Activated T-cell treated with anti-CD3 and anti-CD28 coated beads, Interleukin-2, amount 50 U/mL, for 72 hours (primary cell): ENCODE measurements around the gene KLK15. TPM values are rescaled to one million over a fixed set of nuclear protein-coding genes. Genes with fewer than 3 reads are reported as not detected.

ENCODE experiments used
- ATAC-seq, 2 donors: fragments of 150-1000 bp; cut with Tn5 transposase; replicated peaks in 1 of 2; 2 replicates each; pipeline ENCODE4 v1.10.0; 2021; ENCODE audit warnings: moderate library complexity in 2 of 2, mild to moderate bottlenecking in 1 of 2
- DNase-seq, 2 donors: peaks; one replicate each; pipeline ENCODE4 v3.0.0; 2021 to 2022; ENCODE audit warnings: mixed read lengths in 1 of 2
- H3K27ac Mint-ChIP-seq: one replicate; pipeline ENCODE4 v1.8.0; 2022; ENCODE audit warnings: mild to moderate bottlenecking, moderate library complexity, mixed read lengths
- H3K27me3 Mint-ChIP-seq: one replicate; pipeline ENCODE4 v1.8.0; 2022; ENCODE audit warnings: low read depth, mixed read lengths
- H3K36me3 Mint-ChIP-seq, 2 donors: one replicate each; pipeline ENCODE4 v1.8.0; 2022; ENCODE audit warnings: mixed read lengths in 2 of 2, mild to moderate bottlenecking in 1 of 2; ENCODE audit not compliant: insufficient read depth in 2 of 2
- H3K4me1 Mint-ChIP-seq: one replicate; pipeline ENCODE4 v1.8.0; 2022; ENCODE audit warnings: low read depth, mixed read lengths
- H3K4me3 Mint-ChIP-seq, 2 donors: one replicate each; pipeline ENCODE4 v1.8.0; 2022; ENCODE audit warnings: mild to moderate bottlenecking in 2 of 2, mixed read lengths in 2 of 2, moderate library complexity in 2 of 2
- H3K9me3 Mint-ChIP-seq, 2 donors: one replicate each; pipeline ENCODE4 v1.8.0; 2022; ENCODE audit warnings: mixed read lengths in 2 of 2
- total RNA-seq, 2 donors: library from RNA; stranded (reverse); gene quantifications; one replicate each; pipeline ENCODE4 v1.2.3, GENCODE V29; 2022

Gene KLK15
- total RNA-seq, 2 donors from 2014 or later, result not detected

DNA sequence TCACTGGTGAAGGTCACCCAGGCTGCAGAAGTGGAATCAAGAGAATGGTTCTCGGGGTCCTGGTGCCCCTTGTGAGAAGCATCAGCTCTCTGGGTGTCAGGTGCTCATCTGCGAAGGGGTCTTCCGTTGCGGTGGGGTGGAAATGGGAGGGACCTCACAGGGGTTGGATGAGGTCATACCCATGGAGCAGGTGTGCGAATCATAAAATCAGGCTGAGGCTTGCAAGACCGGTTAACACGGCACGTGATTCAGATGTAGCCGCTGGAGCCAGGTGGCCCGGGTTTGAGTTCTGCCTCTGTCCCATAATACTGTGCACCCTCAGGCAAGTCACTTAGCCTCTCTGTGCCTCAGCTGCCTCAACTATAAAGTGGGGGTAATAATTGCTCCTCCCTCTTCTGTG is 3.9 kb upstream of the KLK15 start:
- H3K4me3 Mint-ChIP-seq, result peak overlapping the region in 1 of 2 donors; percentile 93
- peaks cover 0 to 2% of the 10 kb centered on the region in 2 donors for H3K9me3 Mint-ChIP-seq
- H3K4me1 Mint-ChIP-seq, result peaks cover 22% of the 10 kb centered on the region
- no peak overlapping the region for H3K27ac Mint-ChIP-seq
- ATAC-seq (no peak), DNase-seq (no peak)
- peaks cover 63% of the 10 kb centered on the region for H3K27me3 Mint-ChIP-seq
- H3K36me3 Mint-ChIP-seq, result no peaks in the 10 kb centered on the region

DNA sequence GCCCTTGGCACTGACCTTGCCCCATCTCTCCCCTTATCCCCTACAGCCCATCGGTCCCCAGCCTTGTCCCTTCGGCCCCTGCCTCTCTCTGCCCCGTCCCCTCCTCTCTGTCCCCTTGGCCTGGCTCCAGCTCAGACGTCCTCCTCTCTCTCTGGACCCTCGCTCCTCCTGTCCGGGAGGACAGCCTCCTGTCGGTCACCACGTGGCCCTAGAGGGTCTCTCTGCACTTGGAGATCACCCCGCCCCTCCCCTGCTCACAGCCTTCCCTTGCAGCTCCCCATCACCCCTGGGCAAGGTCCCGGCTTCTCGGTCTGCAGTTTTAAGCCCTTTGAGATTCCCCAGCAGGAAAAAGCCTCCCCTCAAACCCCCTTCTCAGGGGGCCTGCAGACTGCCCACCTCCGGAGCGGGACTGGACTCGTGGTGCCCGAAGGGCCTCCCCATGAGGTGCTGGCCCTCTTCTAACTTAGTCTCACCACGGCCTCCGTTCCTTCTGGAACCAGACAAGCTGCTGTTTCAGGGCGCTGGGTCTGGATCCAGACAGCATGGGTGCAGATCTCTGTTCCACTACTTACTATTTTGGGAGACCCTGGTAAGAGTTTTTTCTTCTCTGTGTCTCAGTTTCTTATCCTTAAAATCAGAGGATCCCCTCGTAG is 3.3 kb upstream of the KLK15 start:
- no peak overlapping the region for H3K27ac Mint-ChIP-seq
- ATAC-seq, result peak in 1 of 2 donors; percentile 3
- no peaks in the 10 kb centered on the region for H3K36me3 Mint-ChIP-seq
- H3K27me3 Mint-ChIP-seq, result peaks cover 69% of the 10 kb centered on the region
- peaks cover 22% of the 10 kb centered on the region for H3K4me1 Mint-ChIP-seq
- H3K4me3 Mint-ChIP-seq, result peak overlapping the region; percentile 87 to 93
- H3K9me3 Mint-ChIP-seq, result peaks cover 0 to 2% of the 10 kb centered on the region in 2 donors
- no peak for DNase-seq

DNA sequence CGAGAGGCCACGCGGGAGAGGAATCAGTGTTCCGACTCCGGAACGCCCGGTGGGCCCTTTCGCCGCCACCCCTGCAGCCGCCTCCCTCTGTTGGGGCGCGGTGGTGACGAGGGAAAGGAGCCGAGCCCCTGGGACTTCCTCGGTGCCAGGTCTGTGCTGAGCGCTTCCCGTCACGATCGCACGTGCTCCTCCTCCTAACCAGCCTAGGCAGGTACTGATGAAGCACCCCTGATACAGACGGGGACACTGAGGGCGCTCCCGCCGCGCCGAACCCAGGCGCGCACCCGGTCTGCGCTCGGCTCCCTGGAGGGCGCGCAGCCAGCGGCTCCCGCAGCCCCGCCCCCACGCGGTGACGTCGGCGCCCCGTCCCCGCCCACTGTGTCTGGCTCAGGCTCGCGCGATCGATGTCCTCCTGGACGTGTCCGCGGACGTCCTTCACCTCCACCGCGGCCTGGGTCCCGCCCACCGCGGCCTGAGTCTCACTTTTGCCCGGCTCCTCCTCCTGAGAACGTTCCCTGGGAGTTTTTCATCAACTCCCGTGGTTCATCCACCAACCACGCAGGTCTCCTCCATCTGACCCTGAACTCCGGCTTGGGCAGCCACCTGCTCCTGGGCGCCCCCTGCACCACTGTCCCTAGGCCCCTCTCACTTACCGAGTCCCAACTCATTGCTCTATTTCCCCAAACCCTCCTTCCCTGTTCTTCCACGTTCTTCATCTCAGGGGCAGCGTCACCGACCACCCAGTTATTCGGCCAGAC is 2.6 kb upstream of the KLK15 start:
- H3K27me3 Mint-ChIP-seq, result peaks cover 69% of the 10 kb centered on the region
- DNase-seq (peak; percentile 83 to 88), ATAC-seq (peak; percentile 95 to 97)
- H3K27ac Mint-ChIP-seq, result no peak overlapping the region
- H3K4me3 Mint-ChIP-seq, result peak overlapping the region; percentile 87 to 93
- no peaks in the 10 kb centered on the region for H3K9me3 Mint-ChIP-seq
- no peaks in the 10 kb centered on the region for H3K36me3 Mint-ChIP-seq
- peaks cover 22% of the 10 kb centered on the region for H3K4me1 Mint-ChIP-seq

DNA sequence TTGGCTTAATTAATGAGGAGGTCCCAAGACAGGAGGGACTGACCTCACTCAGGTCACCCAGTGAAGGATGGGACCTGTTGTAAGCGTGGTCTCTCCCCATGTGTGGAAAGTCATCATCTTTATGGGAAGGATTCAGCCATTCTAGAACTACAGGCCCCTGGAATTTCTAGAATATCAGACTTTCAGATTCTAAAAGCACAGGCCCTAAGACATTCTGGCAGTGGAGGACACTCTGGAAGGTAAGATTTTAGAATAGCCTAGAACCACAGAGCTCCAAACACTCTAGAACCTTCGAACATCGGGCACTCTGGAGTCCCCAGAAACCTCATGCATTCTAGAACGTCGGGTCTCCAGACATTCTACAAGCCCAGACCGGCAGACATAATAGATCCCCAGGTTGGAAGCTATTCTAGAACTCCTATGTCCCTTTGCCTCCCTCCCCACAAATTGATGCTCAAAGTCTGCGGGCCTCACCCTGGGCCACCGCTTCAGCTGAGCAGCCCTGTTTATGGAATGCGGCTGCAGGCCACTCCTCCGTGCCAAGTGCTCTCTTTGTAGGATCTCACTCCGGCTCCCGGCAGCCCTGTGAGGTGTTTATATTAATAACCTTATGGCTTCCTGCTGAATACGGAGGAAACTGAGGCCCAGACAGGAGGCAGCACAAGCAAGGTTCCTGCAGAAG is 1.9 kb upstream of the KLK15 start:
- no peak for DNase-seq
- ATAC-seq, result peak in 1 of 2 donors; percentile 12
- no peaks in the 10 kb centered on the region for H3K36me3 Mint-ChIP-seq
- H3K9me3 Mint-ChIP-seq, result no peaks in the 10 kb centered on the region
- peak overlapping the region; percentile 87 to 93 for H3K4me3 Mint-ChIP-seq
- no peak overlapping the region for H3K27ac Mint-ChIP-seq
- peaks cover 22% of the 10 kb centered on the region for H3K4me1 Mint-ChIP-seq
- peaks cover 71% of the 10 kb centered on the region for H3K27me3 Mint-ChIP-seq

DNA sequence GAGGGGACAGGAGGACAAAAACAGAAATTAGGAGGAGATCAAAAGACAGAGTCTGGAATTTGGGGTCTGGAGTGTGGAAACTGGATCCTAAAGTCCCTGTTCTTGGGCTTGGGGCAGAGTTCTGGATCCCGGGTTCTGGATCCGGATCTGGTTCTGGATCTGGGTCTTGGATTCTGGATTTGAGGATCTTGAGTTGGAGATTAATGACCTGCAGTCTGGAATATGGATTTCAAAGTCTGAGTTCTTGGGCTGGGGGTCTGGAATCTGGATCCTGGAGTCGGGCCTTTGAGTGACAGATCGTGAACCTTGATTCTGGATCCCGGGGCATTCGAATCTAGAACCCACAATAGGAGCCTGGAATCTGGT is 411 bp upstream of the KLK15 start:
- no peak for ATAC-seq
- no peaks in the 10 kb centered on the region for H3K36me3 Mint-ChIP-seq
- H3K27ac Mint-ChIP-seq, result no peak overlapping the region

DNA sequence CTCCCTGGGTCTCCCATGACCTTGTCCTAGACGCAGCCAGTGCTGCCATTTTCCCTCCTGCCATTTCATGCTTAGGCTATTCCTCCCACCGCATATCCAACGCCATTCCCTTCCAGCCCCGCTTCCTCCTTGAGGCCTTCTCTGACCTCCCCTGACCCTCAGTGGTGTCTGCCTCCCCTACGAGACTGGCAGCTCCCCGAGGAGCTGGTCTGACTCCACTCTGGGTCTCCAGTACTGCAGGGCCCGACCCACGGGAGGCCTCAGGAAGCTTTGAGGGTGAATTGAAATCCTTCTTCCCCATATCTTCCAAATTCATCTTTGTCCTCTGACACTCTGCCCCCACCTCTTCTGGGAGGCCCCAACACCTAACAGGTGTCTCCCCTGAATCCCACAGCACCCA is 708 bp downstream of the KLK15 start:
- Mint-ChIP-seq H3K27ac (no peak overlapping the region), H3K27me3 (peaks cover 65% of the 10 kb centered on the region), H3K4me1 (peaks cover 22% of the 10 kb centered on the region)

More for the DNA sequence above, 411 bp upstream of the KLK15 start:
- no peak overlapping the region for H3K4me3 Mint-ChIP-seq
- no peak for DNase-seq
- H3K27me3 Mint-ChIP-seq, result peaks cover 68% of the 10 kb centered on the region
- peaks cover 22% of the 10 kb centered on the region for H3K4me1 Mint-ChIP-seq
- no peaks in the 10 kb centered on the region for H3K9me3 Mint-ChIP-seq

DNA sequence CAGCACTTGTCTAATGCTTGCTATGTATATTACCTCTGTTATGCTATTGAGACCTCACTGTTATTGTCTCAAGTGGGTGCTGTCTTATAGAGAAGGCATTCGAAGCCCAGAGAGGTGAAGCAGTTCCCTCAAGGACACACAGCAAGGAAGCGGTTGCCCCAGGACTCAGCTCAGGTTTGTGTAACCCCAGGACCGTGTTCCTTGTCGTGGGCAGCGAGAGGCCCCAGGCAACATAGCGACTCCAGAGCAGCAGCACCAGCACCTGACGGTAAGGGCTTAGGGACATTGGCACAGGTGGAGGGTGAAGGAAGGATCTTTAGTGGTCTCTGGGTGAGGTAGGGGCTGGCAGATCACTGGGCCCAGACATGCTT is 2.4 kb downstream of the KLK15 start:
- Mint-ChIP-seq H3K4me3 (no peak overlapping the region), H3K27ac (no peak overlapping the region), H3K36me3 (no peaks in the 10 kb centered on the region), H3K9me3 (no peaks in the 10 kb centered on the region), H3K4me1 (peaks cover 8% of the 10 kb centered on the region), H3K27me3 (peaks cover 64% of the 10 kb centered on the region)
- DNase-seq, result no peak
- ATAC-seq, result no peak

More for the DNA sequence above, 708 bp downstream of the KLK15 start:
- Mint-ChIP-seq H3K9me3 (no peaks in the 10 kb centered on the region), H3K36me3 (no peaks in the 10 kb centered on the region), H3K4me3 (no peak overlapping the region)
- DNase-seq (no peak), ATAC-seq (no peak)

DNA sequence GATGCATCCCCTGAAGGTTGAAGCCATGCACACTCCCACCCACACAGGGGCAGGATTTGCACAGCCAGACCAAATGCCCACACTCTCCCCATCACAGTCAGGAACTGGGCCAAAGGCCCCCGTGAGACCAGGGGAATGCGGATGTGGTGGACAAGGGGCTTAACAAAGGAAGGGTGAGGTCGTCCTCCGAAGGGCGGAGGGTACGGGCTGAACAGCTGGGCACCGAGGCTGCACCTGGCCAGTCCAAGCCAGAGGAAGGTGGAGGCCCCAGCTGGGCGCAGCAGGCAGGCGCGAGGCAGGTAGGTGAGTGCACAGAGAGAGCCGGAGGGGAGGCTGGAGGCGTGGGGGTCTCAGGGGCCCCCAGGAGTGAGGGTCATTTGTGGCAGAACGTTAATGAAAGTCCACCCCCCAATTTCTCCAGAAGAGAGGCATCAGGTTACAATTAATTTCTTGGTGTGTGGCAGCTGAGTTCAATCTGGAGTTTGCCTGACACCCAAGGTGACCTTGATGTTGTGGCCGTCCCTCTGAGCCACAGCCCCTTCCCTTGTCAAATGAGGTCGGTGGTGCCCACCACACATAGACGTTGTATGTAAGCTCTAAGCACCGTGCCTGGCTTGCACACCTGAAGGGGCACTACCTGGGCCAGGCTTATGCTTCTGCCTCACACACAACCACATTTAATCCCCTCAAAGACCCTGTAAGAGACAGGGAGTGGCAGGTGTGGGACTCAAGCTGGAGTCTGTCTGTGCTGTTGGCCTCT is 2.9 kb downstream of the KLK15 start:
- no peak for ATAC-seq
- peaks cover 63% of the 10 kb centered on the region for H3K27me3 Mint-ChIP-seq
- H3K4me3 Mint-ChIP-seq, result no peak overlapping the region

DNA sequence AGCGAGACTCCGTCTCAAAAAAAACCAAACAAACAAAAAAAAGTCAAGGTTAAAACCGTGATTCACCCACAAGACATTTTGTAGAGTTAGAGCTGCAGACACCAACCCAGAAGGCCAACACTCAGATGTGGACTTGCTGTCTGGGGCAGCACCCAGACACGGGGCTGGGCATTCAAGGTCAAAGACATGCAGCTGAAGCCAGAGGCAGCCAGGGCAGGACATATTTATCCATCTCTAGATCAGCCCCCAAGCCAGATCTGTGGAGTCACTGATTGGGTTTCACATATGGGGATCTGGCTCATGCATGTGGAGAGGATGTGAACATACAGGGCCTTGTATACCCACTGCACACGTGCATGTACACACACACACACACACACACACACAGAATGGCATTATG is 3.6 kb downstream of the KLK15 start:
- Mint-ChIP-seq H3K4me1 (no peaks in the 10 kb centered on the region), H3K27ac (no peak overlapping the region), H3K9me3 (no peaks in the 10 kb centered on the region), H3K27me3 (peaks cover 57% of the 10 kb centered on the region), H3K36me3 (no peaks in the 10 kb centered on the region), H3K4me3 (no peak overlapping the region)
- ATAC-seq (no peak), DNase-seq (no peak)

More for the DNA sequence above, 2.9 kb downstream of the KLK15 start:
- no peaks in the 10 kb centered on the region for H3K36me3 Mint-ChIP-seq
- H3K27ac Mint-ChIP-seq, result no peak overlapping the region
- H3K9me3 Mint-ChIP-seq, result no peaks in the 10 kb centered on the region
- no peak for DNase-seq
- H3K4me1 Mint-ChIP-seq, result peaks cover 5% of the 10 kb centered on the region

DNA sequence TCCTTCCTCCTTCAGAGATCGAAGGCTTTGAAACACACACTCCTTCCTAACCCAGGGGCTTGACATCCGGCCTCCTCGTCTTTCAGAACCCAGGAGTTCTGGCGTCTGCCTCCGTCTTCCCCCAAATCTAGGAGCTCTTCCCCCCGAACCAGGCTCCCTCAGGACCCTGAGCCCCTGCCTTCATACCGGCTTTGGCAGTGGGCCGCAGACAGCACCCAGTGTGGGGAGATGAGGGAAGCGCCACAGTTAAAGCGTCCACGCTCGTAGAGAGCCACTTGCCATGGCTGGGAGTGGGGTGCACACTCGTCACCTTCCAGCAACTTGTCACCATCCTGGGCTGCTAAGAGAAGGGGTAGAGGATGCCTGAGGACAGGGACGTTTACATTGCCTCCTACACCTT is 5.9 kb downstream of the KLK15 start:
- peaks cover 49% of the 10 kb centered on the region for H3K27me3 Mint-ChIP-seq
- no peaks in the 10 kb centered on the region for H3K9me3 Mint-ChIP-seq
- ATAC-seq (no peak), DNase-seq (no peak)
- H3K4me1 Mint-ChIP-seq, result no peaks in the 10 kb centered on the region
- H3K36me3 Mint-ChIP-seq, result no peaks in the 10 kb centered on the region
- no peak overlapping the region for H3K4me3 Mint-ChIP-seq
- no peak overlapping the region for H3K27ac Mint-ChIP-seq

DNA sequence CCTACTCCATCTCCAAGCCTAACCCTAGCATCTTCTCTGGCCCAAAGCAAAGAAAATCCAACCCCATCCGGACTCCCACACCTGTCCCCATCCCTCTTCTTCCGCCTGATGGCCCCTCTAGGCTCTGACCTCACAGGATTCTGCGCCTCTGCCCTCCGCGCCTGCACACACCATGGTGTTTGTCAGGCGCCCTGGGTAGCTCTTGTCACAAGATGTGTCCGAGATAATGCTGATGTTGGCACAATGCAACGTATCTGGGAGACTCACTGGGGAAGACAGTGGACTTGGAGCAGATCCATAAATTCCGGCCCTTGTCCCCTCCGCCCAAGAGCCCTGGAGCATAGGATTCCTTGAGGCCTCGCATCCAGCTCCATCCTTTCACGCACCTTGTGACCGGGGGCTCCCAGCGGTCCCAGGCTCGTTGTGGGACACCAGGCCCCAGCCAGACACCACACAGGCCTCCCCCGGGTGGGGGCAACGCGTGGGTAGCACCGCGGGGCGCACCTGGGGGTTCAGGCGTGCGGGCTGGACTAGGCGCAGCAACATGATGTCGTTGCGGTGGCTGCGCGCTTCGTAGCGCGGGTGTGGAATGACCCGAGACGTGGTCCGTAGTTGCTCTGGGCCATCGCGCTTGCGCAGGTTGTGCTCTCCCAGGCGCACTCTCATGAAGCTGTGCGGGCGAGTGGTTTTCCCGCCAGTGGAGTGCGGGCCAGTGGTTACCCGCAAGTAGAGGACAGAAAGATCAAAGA is 6.7 kb downstream of the KLK15 start:
- H3K4me3 Mint-ChIP-seq, result no peak overlapping the region
- H3K4me1 Mint-ChIP-seq, result no peaks in the 10 kb centered on the region
- DNase-seq, result no peak
- no peak overlapping the region for H3K27ac Mint-ChIP-seq
- H3K9me3 Mint-ChIP-seq, result no peaks in the 10 kb centered on the region
- H3K27me3 Mint-ChIP-seq, result peaks cover 49% of the 10 kb centered on the region
- no peak for ATAC-seq
- H3K36me3 Mint-ChIP-seq, result no peaks in the 10 kb centered on the region

DNA sequence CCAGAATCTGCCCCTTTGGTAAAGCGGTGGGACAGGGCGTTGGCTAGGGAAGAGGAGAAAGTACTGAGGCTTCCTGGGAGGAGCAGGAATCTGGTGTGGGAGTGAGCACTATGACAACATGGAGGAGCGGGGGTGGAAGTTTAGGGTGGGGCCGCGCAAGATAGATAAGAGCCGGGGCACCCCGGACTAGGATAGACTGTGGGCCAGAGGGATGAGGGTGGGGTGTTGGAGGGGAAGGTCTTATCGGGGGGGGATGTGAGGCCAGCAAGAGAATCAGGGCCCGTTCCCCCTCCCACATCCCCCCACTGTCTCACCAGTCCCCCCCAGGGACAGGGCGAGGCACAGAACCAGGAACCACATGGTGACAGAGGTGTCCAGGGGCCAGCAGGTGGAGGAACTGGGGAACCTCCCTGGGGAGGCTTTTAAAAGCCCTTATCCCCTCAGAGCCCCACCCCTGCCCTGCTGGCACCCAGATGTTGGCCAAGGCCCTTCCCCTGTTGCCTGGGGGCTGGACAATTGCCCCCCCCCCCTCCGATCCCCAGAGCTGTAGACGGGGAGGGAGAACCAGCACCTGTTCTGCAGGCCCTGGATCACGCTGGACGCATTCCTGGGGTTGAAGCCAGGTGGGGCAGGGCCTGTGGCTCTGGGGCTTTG is 9.9 kb downstream of the KLK15 start, which contains the start of gene KLK1:
KLK1 (minus strand) TSS at position 399 of the 654 bp plus-strand sequence; CDS start at position 360, 39 bp downstream.
- ATAC-seq, result no peak
- H3K36me3 Mint-ChIP-seq, result no peaks in the 10 kb centered on the region
- no peak within 1 kb of the TSS for H3K4me3 Mint-ChIP-seq
- peaks cover 72% of the 10 kb centered on the region for H3K27me3 Mint-ChIP-seq
- peaks cover 21% of the 10 kb centered on the region for H3K4me1 Mint-ChIP-seq
- no peak within 1 kb of the TSS for H3K27ac Mint-ChIP-seq
- DNase-seq, result no peak
- no peaks in the 10 kb centered on the region for H3K9me3 Mint-ChIP-seq
